Hematopoietic multipotent progenitor cell treated with erythropoietin and hydrocortisone succinate and interleukin-3 and kit ligand, for 6 days (in vitro differentiated cells): Measurements from ENCODE around the gene TACR1.

ENCODE experiments used
- DNase-seq: peaks from one replicate; pipeline ENCODE4 v3.0.0-alpha.2; 2015

TACR1 gene

GRCh38 chr2:75042823-75043222 lies 156.5 kb downstream of the TACR1 start:
- no peak for DNase-seq

- no peak for DNase-seq
Observed at GRCh38 chr2:75041731-75042600, 157.4 kb downstream of the TACR1 start.

GRCh38 chr2:75041226-75041625 lies 158.1 kb downstream of the TACR1 start:
- no peak for DNase-seq

- DNase-seq: peak; percentile 5
Observed at GRCh38 chr2:75035444-75036353, 163.6 kb downstream of the TACR1 start.

- peak; percentile 9 for DNase-seq
Observed at GRCh38 chr2:75033516-75033915, 165.8 kb downstream of the TACR1 start.

GRCh38 chr2:75031906-75032803 lies 167.2 kb downstream of the TACR1 start:
- DNase-seq: no peak

GRCh38 chr2:75031171-75031570 lies 168.1 kb downstream of the TACR1 start:
- DNase-seq: no peak

GRCh38 chr2:75030218-75031009 lies 168.9 kb downstream of the TACR1 start:
- no peak for DNase-seq

- no peak for DNase-seq
Observed at GRCh38 chr2:75027886-75028285, 171.4 kb downstream of the TACR1 start.

- DNase-seq: no peak
Observed at GRCh38 chr2:75025633-75026380, 173.5 kb downstream of the TACR1 start.

- no peak for DNase-seq
Observed at GRCh38 chr2:75025216-75025615, 174.1 kb downstream of the TACR1 start.

- no peak for DNase-seq
Observed at GRCh38 chr2:75023666-75024455, 175.5 kb downstream of the TACR1 start.

- no peak for DNase-seq
Observed at GRCh38 chr2:75022516-75022915, 176.8 kb downstream of the TACR1 start.

- no peak for DNase-seq
Observed at GRCh38 chr2:75021672-75022071, 177.6 kb downstream of the TACR1 start.

GRCh38 chr2:75020476-75020875 lies 178.8 kb downstream of the TACR1 start:
- no peak for DNase-seq

GRCh38 chr2:75019790-75020189 lies 179.5 kb downstream of the TACR1 start:
- no peak for DNase-seq

GRCh38 chr2:75018162-75018561 lies 181.2 kb downstream of the TACR1 start:
- DNase-seq: no peak

- DNase-seq: no peak
Observed at GRCh38 chr2:75012080-75012479, 187.2 kb downstream of the TACR1 start.

- DNase-seq: no peak
Observed at GRCh38 chr2:75010571-75010970, 188.7 kb downstream of the TACR1 start.

GRCh38 chr2:75007819-75008218 lies 191.5 kb downstream of the TACR1 start:
- DNase-seq: no peak
